Sigmoid colon (tissue), 7 donors: ENCODE results near the gene RSAD2. TPM values are rescaled to one million over a fixed set of nuclear protein-coding genes. Genes with fewer than 3 reads are reported as not detected.

Source experiments
- DNase-seq: peaks from one replicate; pipeline ENCODE4 v3.0.0-alpha.2; 2019
- H3K27ac ChIP-seq, 4 donors: fragments of 200-600 bp; sonication (generic); one replicate each; pipeline ENCODE4 v1.5.1; 2016 to 2019; ENCODE audit warnings: mild to moderate bottlenecking in 1 of 4
- H3K27me3 ChIP-seq, 3 donors: fragments of 200-600 bp; sonication (generic); one replicate each; pipeline ENCODE4 v1.5.1; 2019; ENCODE audit warnings: mild to moderate bottlenecking in 1 of 3
- H3K36me3 ChIP-seq, 4 donors: fragments of 200-600 bp; sonication (generic); one replicate each; pipeline ENCODE4 v1.5.1; 2016 to 2019
- H3K4me1 ChIP-seq, 4 donors: fragments of 200-600 bp; sonication (generic); one replicate each; pipeline ENCODE4 v1.5.1; 2017 to 2019
- H3K4me3 ChIP-seq, 4 donors: fragments of 200-600 bp; sonication (generic); one replicate each; pipeline ENCODE4 v1.5.1; 2017 to 2019; ENCODE audit warnings: mild to moderate bottlenecking in 2 of 4, moderate library complexity in 1 of 4
- H3K9me3 ChIP-seq, 4 donors: fragments of 200-600 bp in 3 of 4; sonication (generic) in 3 of 4; one replicate each; pipeline versions ENCODE4 v1.5.1 to v1.6.1; 2013 to 2019
- EP300 ChIP-seq, 4 donors: sonication (generic); formaldehyde crosslinking; IDR thresholded peaks; one replicate each; pipeline ENCODE4 v1.6.1; 2017; ENCODE audit warnings: antibody characterized with exemption in 4 of 4
- POLR2A ChIP-seq, 2 donors: fragments of 450-650 bp; IDR thresholded peaks; one replicate each; pipeline ENCODE4 v1.6.1; 2016; ENCODE audit warnings: antibody characterized with exemption in 2 of 2, mild to moderate bottlenecking in 2 of 2, moderate library complexity in 2 of 2
- POLR2AphosphoS5 ChIP-seq, 4 donors: sonication (generic); formaldehyde crosslinking; IDR thresholded peaks; one replicate each; pipeline ENCODE4 v1.6.1; 2017; ENCODE audit warnings: antibody characterized with exemption in 4 of 4
- WGBS, 2 donors: extraction: QIAGEN DNeasy Blood & Tissue Kit; methylation state at CpG; one replicate each; pipeline ENCODE4 v1.1.7; 2013; 5-methylcytosine and 5-hydroxymethylcytosine counted together
- intact Hi-C: fragments of 100-400 bp; cut with DNase I; formaldehyde crosslinking; loops from one replicate; pipeline ENCODE4 v1.15.1; 2023
- polyA plus RNA-seq, 3 donors: library from polyadenylated mRNA; stranded (reverse); fragments of 200-250 nt; gene quantifications; one replicate each; pipeline ENCODE4 v1.2.3, GENCODE V29; 2013
- total RNA-seq, 4 donors: library from RNA; depleted of rRNA; stranded (reverse); fragments of >200 nt; gene quantifications; one replicate each; pipeline ENCODE4 v1.1.0, GENCODE V29; 2016
- TF ChIP-seq, protein P1 (sequence below), 4 experiments: fragments of 450-650 bp in 3 of 4; fragments of 200-600 bp in 1 of 4; IDR thresholded peaks; one replicate each; pipeline ENCODE4 v1.5.1; 2016 to 2019; ENCODE audit warnings: antibody characterized with exemption in 4 of 4, mild to moderate bottlenecking in 3 of 4, moderate library complexity in 2 of 4
- donor health status: healthy with polysubstance abuse.
- donor health status: Bipolar disorder and iron deficiency.
- donor health status: healthy.

The RSAD2 gene
- total and polyA plus RNA-seq, 7 donors, result 1.2 to 22.3 (median 12.5) TPM

DNA sequence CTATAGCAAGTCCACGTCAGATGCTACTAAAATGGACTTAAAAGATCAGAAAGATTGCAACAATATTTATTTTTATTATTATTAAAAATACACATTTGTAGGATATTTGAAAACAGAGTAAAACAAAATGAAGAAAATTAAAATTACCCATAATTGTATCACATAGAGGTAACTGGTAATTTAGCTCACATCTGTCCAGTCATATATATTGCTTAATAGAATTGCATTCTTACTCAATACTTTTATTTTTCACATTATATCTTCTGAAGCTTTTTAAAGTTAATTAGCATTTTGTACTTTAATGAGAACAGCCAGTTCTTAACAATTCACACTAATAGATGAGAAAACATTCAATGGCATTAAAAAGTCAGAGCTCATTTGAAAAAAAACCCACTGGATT, 28.1 kb downstream of the RSAD2 start:
- intact Hi-C loops, result no loop called here
- Histone ChIP-seq H3K27ac (no peak overlapping the region), H3K27me3 (no peaks in the 10 kb centered on the region), H3K9me3 (no peaks in the 10 kb centered on the region), H3K36me3 (no peaks in the 10 kb centered on the region), H3K4me3 (no peak overlapping the region), H3K4me1 (no peaks in the 10 kb centered on the region)
- TF ChIP-seq EP300 (IDR thresholded peaks at IDR 0.05) (no peak), POLR2A (IDR thresholded peaks at IDR 0.05) (no peak), POLR2AphosphoS5 (IDR thresholded peaks at IDR 0.05) (no peak)
- TF ChIP-seq, protein P1, sequence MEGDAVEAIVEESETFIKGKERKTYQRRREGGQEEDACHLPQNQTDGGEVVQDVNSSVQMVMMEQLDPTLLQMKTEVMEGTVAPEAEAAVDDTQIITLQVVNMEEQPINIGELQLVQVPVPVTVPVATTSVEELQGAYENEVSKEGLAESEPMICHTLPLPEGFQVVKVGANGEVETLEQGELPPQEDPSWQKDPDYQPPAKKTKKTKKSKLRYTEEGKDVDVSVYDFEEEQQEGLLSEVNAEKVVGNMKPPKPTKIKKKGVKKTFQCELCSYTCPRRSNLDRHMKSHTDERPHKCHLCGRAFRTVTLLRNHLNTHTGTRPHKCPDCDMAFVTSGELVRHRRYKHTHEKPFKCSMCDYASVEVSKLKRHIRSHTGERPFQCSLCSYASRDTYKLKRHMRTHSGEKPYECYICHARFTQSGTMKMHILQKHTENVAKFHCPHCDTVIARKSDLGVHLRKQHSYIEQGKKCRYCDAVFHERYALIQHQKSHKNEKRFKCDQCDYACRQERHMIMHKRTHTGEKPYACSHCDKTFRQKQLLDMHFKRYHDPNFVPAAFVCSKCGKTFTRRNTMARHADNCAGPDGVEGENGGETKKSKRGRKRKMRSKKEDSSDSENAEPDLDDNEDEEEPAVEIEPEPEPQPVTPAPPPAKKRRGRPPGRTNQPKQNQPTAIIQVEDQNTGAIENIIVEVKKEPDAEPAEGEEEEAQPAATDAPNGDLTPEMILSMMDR (IDR thresholded peaks at IDR 0.05), result no peak
- DNase-seq, result no peak
- WGBS, 2 donors, result 96 to 99% methylated on average over 1 of the region's 1 CpG

DNA sequence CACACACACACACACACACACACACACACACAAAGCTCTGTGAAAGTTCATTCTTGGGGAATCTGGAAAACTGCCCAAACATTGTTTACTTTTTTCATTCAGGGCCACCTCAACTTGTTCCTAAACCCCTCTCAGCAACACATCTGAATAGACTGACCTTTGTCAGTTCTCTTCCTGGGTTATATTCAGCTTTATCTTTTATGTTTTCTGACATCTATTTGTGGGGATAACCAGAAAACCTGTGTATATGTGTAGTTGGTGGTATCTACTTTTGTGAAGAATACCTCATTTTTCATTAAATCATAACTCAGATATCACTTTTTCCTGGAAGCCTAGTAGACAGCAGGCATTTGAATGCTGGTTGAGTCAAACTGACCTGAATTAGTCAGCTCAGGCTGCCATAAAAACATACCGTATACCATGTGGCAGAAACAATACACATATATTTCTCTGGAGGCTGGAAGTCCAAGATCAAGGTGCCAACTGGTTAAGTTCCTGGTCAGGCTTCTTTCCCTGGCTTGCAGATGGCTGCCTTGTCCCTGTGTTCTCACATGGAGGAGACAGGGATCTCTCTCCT, 28.7 kb downstream of the RSAD2 start:
- TF ChIP-seq POLR2AphosphoS5 (IDR thresholded peaks at IDR 0.05), result no peak
- no peak for TF ChIP-seq EP300 (IDR thresholded peaks at IDR 0.05)
- no peak for DNase-seq
- intact Hi-C loops, result no loop called here
- Histone ChIP-seq H3K9me3 (no peaks in the 10 kb centered on the region), H3K27ac (no peak overlapping the region), H3K4me1 (no peaks in the 10 kb centered on the region), H3K36me3 (no peaks in the 10 kb centered on the region), H3K27me3 (no peaks in the 10 kb centered on the region), H3K4me3 (no peak overlapping the region)
- WGBS, 2 donors, result 23 to 64% methylated on average over 1 of the region's 1 CpG

DNA sequence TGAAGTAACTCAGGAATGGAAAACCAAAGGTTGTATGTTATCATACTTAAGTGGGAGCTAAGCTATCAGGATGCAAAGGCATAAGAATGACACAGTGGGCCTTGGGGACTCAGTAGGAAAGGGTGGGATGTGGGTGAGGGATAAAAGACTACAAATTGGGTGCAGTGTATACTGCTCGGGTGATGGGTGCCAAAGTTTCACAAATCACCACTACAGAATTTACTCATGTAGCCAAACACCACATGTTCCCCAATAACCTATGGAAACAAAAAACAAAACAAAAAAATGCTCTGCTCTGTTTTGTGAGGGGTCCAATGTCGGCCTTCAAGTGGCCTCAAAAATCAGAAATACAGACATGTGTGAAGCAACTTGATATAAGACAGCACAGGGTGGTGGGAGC, 30.7 kb downstream of the RSAD2 start:
- no peaks in the 10 kb centered on the region for H3K9me3 ChIP-seq
- no peaks in the 10 kb centered on the region for H3K27me3 ChIP-seq
- H3K4me1 ChIP-seq, result no peaks in the 10 kb centered on the region
- no peak for DNase-seq
- intact Hi-C loops, result no loop called here
- TF ChIP-seq, protein P1 (IDR thresholded peaks at IDR 0.05), result no peak
- TF ChIP-seq POLR2A (IDR thresholded peaks at IDR 0.05), result no peak
- no peak for TF ChIP-seq POLR2AphosphoS5 (IDR thresholded peaks at IDR 0.05)
- TF ChIP-seq EP300 (IDR thresholded peaks at IDR 0.05), result no peak
- H3K27ac ChIP-seq, result no peak overlapping the region
- H3K4me3 ChIP-seq, result no peak overlapping the region
- H3K36me3 ChIP-seq, result no peaks in the 10 kb centered on the region
- WGBS, 2 donors, result 91 to 97% methylated on average over 2 of the region's 2 CpGs

DNA sequence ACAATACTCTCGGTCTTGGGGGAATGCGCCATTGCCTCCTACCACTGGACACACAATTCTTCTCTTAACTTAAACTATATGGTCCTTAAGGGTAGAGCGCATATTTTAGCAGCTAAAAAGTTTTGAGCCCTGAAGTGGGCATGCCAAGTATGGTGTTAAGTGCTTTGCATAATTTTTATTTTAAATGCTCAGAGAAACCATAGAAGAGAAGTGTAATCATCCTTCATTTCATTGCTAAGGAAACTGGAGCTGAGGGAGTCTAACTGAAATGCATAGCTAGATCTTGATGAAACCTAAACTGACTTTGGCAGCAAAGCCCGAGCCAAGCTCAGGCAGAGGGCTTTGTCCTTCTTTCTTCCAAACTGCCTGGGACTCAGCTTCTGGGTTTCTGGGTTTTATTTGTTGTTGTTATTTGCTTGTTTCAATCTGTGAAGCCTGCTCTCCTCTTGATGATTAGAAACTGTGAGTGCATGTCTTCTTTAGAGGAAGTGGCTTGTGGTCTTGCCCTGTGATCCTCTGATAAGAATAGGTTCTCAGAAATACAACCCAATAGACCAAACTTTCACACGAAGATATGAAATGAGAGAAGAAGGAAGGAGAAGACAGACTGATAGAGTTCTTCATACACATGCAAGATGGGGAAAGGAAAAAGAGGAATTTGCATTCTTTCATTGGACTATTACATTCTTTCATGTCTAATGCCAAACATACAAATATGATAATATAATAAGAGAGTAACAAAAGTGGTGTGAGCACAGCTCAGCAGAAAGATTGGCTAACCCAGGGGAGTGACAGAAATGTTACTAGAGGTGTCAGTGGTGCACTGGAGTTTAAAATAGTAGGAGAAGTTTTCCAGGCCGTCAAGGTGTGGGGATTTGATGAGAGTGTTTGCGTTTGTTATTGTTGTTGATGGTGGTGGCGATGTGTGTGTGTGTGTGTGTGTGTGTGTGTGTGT, 32.1 kb downstream of the RSAD2 start:
- no peak for DNase-seq
- no peaks in the 10 kb centered on the region for H3K27me3 ChIP-seq
- 65 to 79% methylated on average over 8 of the region's 8 CpGs for WGBS, 2 donors
- H3K4me3 ChIP-seq, result no peak overlapping the region
- no peak overlapping the region for H3K27ac ChIP-seq
- H3K36me3 ChIP-seq, result no peaks in the 10 kb centered on the region
- no peaks in the 10 kb centered on the region for H3K4me1 ChIP-seq
- no peaks in the 10 kb centered on the region for H3K9me3 ChIP-seq
- TF ChIP-seq EP300 (IDR thresholded peaks at IDR 0.05), result no peak
- TF ChIP-seq, protein P1 (IDR thresholded peaks at IDR 0.05), result no peak
- no peak for TF ChIP-seq POLR2AphosphoS5 (IDR thresholded peaks at IDR 0.05)
- TF ChIP-seq POLR2A (IDR thresholded peaks at IDR 0.05), result no peak
- intact Hi-C loops, result no loop called here

DNA sequence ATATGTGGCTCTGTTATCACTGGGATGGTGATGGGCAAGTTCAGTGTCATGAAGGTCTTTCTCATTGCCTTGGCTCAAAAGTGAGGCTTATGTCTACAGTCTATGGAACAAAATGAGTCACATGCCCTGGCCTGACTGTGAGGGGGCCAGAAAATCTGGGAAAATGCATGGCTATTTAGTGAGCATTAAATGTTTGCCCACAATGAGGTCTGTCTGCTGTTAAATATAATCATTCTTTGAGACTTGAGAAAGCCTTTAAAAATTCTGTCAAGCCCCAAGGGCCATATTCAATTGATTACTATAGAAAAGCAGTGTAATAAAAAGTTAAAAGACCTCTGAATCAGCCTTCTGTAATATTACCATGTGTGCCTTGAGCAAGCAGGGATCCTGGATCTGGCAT, 34.1 kb downstream of the RSAD2 start:
- intact Hi-C loops, result no loop called here
- no peak overlapping the region for H3K4me3 ChIP-seq
- TF ChIP-seq EP300 (IDR thresholded peaks at IDR 0.05) (no peak), POLR2A (IDR thresholded peaks at IDR 0.05) (no peak), POLR2AphosphoS5 (IDR thresholded peaks at IDR 0.05) (no peak)
- TF ChIP-seq, protein P1 (IDR thresholded peaks at IDR 0.05), result no peak
- H3K36me3 ChIP-seq, result no peaks in the 10 kb centered on the region
- H3K27ac ChIP-seq, result no peak overlapping the region
- no peaks in the 10 kb centered on the region for H3K27me3 ChIP-seq
- peaks cover 0 to 2% (median under 1%) of the 10 kb centered on the region in 4 donors for H3K4me1 ChIP-seq
- DNase-seq, result no peak
- no peaks in the 10 kb centered on the region for H3K9me3 ChIP-seq
